ENCODE results near the gene ZNF512. TPM values are rescaled to one million over a fixed set of nuclear protein-coding genes. Genes with fewer than 3 reads are reported as not detected.

ZNF512 gene
- total RNA-seq, 1 donor from 2014 or later = 16.1 TPM

DNA sequence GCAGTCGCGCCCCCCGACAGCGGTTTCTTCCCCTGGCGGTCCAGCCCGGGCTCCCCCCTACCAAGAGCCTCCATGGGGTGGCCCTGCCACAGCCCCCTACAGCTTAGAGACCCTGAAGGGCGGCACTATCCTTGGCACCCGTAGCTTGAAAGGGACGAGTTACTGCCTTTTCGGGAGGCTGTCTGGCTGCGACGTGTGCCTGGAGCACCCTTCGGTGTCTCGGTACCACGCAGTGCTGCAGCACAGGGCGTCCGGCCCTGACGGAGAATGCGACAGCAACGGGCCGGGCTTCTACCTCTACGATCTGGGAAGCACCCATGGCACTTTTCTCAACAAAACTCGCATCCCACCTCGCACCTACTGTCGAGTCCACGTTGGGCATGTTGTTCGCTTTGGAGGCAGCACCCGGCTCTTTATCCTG, 81.3 kb downstream of the ZNF512 start:
- no peak for DNase-seq
- intact Hi-C loops (cut with micrococcal nuclease) = no loop called here
- no peaks in the 10 kb centered on the region for H3K9me3 ChIP-seq (replicated peaks)
- peaks cover 51% of the 10 kb centered on the region for H3K4me1 ChIP-seq
- H3K36me3 ChIP-seq = peaks cover 59% of the 10 kb centered on the region
- peak overlapping the region; percentile 91 for H3K27ac ChIP-seq (replicated peaks)
- H3K4me3 ChIP-seq = peak overlapping the region; percentile 86
- no peaks in the 10 kb centered on the region for H3K27me3 ChIP-seq (ENCODE audit: low read depth)
- TF ChIP-seq, protein P1, sequence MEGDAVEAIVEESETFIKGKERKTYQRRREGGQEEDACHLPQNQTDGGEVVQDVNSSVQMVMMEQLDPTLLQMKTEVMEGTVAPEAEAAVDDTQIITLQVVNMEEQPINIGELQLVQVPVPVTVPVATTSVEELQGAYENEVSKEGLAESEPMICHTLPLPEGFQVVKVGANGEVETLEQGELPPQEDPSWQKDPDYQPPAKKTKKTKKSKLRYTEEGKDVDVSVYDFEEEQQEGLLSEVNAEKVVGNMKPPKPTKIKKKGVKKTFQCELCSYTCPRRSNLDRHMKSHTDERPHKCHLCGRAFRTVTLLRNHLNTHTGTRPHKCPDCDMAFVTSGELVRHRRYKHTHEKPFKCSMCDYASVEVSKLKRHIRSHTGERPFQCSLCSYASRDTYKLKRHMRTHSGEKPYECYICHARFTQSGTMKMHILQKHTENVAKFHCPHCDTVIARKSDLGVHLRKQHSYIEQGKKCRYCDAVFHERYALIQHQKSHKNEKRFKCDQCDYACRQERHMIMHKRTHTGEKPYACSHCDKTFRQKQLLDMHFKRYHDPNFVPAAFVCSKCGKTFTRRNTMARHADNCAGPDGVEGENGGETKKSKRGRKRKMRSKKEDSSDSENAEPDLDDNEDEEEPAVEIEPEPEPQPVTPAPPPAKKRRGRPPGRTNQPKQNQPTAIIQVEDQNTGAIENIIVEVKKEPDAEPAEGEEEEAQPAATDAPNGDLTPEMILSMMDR (IDR thresholded peaks at IDR 0.05; ENCODE audit: borderline replicate concordance) = no peak

- DNase-seq = no peak
- H3K27ac ChIP-seq (replicated peaks) = no peak overlapping the region
- H3K4me1 ChIP-seq = peaks cover 45% of the 10 kb centered on the region
- H3K9me3 ChIP-seq (replicated peaks) = no peaks in the 10 kb centered on the region
- no peaks in the 10 kb centered on the region for H3K27me3 ChIP-seq (ENCODE audit: low read depth)
- peaks cover 59% of the 10 kb centered on the region for H3K36me3 ChIP-seq
- intact Hi-C loops (cut with micrococcal nuclease) = no loop called here
- TF ChIP-seq, protein P1 (IDR thresholded peaks at IDR 0.05; ENCODE audit: borderline replicate concordance) = no peak
- H3K4me3 ChIP-seq = peak overlapping the region; percentile 86
Measured at GRCh38 chr2:27664622-27665363, 82.0 kb downstream of the ZNF512 start.

DNA sequence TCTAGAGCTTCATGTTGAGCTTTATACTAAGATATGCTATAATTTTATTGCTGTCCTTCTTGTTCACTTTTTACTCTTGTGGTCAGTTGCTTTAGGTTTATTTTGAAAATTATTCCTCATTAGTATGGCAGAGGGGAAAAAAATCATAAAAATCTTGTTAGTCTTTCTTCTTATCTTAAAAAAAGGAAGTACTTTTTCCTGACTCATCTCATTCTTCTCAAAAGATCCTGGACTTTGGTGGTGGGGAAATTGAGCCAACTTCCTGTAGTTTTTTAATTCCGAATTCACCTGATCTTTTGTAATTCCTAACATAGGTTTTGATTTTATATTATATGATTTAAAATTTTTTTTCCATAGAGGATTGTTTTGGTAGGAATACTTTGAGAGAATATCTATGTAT, 84.6 kb downstream of the ZNF512 start:
- no peak overlapping the region for H3K4me3 ChIP-seq
- no peak for DNase-seq
- no peaks in the 10 kb centered on the region for H3K27me3 ChIP-seq (ENCODE audit: low read depth)
- no peaks in the 10 kb centered on the region for H3K9me3 ChIP-seq (replicated peaks)
- TF ChIP-seq, protein P1 (IDR thresholded peaks at IDR 0.05; ENCODE audit: borderline replicate concordance) = no peak
- peaks cover 58% of the 10 kb centered on the region for H3K36me3 ChIP-seq
- no peak overlapping the region for H3K27ac ChIP-seq (replicated peaks)
- peaks cover 40% of the 10 kb centered on the region for H3K4me1 ChIP-seq
- intact Hi-C loops (cut with micrococcal nuclease) = no loop called here

DNA sequence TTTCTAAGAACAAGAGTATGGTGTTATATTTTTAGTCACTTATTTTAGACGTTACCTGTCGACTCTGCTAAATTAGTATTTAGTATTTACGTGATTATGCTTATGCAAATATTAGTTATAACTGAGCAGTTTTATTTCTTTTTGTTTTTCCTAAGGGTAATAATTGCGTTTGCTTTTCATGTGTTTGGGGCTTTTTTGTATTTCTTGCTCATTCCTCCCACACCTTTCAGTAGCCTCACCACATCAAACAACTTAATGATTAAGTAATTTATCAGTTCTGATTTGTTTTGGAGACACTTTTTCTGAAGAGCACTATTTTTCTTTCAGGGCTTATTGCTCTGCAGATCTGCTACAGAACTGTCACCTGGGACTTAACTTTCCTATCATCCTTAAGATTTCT, 88.4 kb downstream of the ZNF512 start:
- Histone ChIP-seq H3K4me1 (peaks cover 13% of the 10 kb centered on the region), H3K4me3 (no peak overlapping the region), H3K27me3 (ENCODE audit: low read depth) (no peaks in the 10 kb centered on the region), H3K9me3 (replicated peaks) (no peaks in the 10 kb centered on the region), H3K36me3 (peaks cover 83% of the 10 kb centered on the region), H3K27ac (replicated peaks) (no peak overlapping the region)
- intact Hi-C loops (cut with micrococcal nuclease) = no loop called here
- TF ChIP-seq, protein P1 (IDR thresholded peaks at IDR 0.05; ENCODE audit: borderline replicate concordance) = no peak
- no peak for DNase-seq

Other genes with a start within 250 kb of the ZNF512 start
- 16.2 TPM for gene GTF3C2, start 226.3 kb upstream of the ZNF512 start, total RNA-seq
- gene EIF2B4, start 212.7 kb upstream of the ZNF512 start, total RNA-seq = 34.1 TPM
- gene SNX17, start 212.4 kb upstream of the ZNF512 start, total RNA-seq = 58.9 TPM
- gene ZNF513, start 202.3 kb upstream of the ZNF512 start, total RNA-seq = 6.7 TPM
- gene PPM1G, start 173.5 kb upstream of the ZNF512 start, total RNA-seq = 34.4 TPM
- gene NRBP1, start 154.4 kb upstream of the ZNF512 start, total RNA-seq = 52.5 TPM
- 0.63 TPM for gene KRTCAP3, start 140.7 kb upstream of the ZNF512 start, total RNA-seq
- 21.8 TPM for gene IFT172, start 93.3 kb upstream of the ZNF512 start, total RNA-seq
- 1.7 TPM for gene FNDC4, start 87.8 kb upstream of the ZNF512 start, total RNA-seq
- not detected for gene GCKR, start 86.2 kb upstream of the ZNF512 start, total RNA-seq
- 6.8 TPM for gene CCDC121, start 46.0 kb downstream of the ZNF512 start, total RNA-seq
- 16.6 TPM for gene GPN1, start 46.0 kb downstream of the ZNF512 start, total RNA-seq
- gene SUPT7L, start 80.6 kb downstream of the ZNF512 start, total RNA-seq = 29.7 TPM
- gene SLC4A1AP, start 80.8 kb downstream of the ZNF512 start, total RNA-seq = 21.3 TPM
- 390 TPM for gene MRPL33, start 188.7 kb downstream of the ZNF512 start, total RNA-seq